ENCODE data around the gene PRKD2.

PRKD2 gene

GRCh38 chr19:46661020-46661731 lies 55.7 kb downstream of the PRKD2 start, which contains the start of gene DACT3:
Gene DACT3, minus strand, starts transcription at chr19:46661182. Its CDS starts 118 bp downstream, at chr19:46661064.
- DNase-seq (ENCODE audit: low read depth, low spot score): peak; percentile 100

DNA sequence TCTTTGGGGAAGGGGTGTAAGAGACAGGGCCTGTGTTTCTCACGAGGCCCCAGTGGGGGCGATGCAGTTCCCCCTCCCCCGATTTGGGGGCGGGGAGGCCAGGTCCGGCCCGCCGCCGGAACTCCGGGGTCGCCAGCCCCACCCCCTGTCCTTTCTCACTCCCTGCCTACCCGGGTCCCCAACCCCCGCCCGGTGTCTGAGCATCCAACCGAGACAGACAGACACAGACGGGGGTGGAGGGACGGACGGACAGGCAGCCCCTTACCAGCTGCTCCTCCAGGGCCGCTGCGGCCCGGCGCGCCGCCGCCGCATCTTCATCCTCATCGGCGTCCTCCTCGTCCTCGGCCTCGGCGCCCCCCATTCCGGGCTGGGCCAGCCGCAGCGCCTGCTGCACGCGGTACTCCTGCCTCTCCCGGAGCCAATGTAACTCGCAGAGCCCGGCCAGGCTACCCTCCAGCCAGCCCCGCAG lies 56.3 kb downstream of the PRKD2 start:
- no peak for DNase-seq (ENCODE audit: low read depth, low spot score)

DNA sequence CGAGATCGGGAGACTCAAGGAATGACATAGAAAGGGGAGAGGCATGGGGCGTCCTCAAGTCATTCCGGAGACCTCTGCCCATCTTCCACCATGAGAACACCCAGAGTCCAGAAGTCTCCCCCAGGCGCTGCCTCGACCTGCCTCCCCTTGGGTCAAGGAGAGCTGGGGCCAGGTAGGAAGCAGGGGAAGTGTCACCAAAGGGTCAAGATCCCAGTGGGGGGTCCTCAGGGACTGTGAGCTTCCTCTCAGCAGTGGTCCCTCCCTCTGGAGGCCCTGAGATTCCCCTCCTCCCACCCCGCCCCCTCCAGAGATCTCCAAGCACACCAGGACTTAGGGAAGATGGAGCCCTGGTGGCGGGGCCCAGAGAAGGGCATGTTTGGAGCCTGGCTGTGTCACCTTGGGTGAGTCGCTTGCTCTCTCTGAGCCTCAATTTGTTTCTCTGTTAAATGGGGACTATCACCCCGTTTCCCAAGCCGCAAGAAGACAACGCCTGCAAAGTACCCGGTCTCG lies 56.9 kb downstream of the PRKD2 start:
- no peak for DNase-seq (ENCODE audit: low read depth, low spot score)

- no peak for DNase-seq (ENCODE audit: low read depth, low spot score)
These were observed 57.5 kb downstream of the PRKD2 start for GRCh38 chr19:46659151-46660007.

- no peak for DNase-seq (ENCODE audit: low read depth, low spot score)
These were observed 60.4 kb downstream of the PRKD2 start for GRCh38 chr19:46656541-46656940.

GRCh38 chr19:46654621-46655152 lies 62.2 kb downstream of the PRKD2 start:
- DNase-seq (ENCODE audit: low read depth, low spot score): no peak

DNA sequence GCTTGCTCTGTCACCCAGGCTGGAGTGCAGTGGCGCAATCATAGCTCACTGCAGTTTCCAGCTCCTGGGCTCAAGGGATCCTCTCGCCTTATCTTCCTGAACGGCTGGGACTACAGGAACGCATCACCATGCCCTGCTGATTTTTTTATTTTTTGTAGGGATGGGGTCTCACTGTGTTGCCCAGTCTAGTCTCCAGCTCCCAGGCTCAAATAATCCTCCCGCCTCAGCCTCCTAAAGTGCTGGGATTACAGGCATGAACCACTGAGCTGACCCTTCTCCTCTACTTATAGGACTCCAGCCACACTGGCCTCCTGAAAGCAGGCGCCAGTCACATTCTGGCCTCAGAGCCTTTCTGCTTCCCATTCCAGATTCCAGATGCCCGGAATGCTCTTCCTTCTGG lies 66.5 kb downstream of the PRKD2 start:
- DNase-seq (ENCODE audit: low read depth, low spot score): no peak

DNA sequence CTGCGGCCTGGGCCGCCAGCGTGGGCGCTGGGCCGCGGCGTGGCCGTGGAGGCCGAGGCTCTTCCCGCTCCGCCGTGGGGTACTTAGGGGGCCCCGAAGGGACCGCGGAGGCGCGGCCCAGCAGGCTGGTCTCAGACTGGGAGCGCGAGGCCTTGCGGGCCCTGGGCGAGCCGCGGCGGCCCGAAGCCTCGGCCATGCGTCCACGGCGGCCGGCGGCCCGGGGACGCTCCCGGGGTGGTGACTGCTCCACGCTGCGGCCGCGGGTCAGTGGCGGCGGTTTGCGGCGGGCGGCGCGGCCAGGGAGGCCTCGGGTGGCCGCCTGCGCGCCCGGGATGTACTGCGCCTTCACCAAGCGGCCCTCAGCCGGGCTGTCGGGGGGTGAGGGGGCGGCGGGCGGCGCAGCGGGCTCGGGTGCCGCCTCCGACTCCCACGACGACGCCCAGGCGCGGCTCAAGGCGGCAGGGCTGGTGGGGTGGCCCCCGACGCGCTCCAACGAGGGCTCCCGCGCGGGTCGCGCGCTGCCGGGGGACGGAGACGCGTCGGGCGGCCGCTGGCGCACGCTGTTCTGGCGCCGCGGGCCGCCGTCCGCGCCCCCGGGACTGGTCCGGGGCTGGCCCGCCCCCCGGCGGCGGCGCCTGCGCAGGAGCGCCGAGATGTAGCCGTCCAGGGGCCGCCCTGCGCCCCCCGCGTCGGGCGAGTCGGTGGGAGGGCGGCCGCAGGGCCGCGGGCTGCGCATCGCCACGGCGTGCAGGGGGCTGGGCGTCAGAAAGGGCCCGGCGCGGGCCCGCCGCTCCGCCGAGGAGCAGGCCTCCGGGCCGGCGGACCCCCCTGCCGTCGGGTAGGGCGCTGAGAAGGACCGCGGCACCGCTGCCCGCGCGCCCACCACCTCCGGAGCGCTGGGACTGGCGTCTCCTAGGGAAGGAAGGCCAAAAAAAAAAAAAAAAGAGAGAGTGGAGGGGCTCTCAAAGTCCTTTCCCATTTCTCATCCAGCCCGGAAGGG lies 67.7 kb downstream of the PRKD2 start:
- DNase-seq (ENCODE audit: low read depth, low spot score): no peak

- DNase-seq (ENCODE audit: low read depth, low spot score): no peak
These were observed 68.6 kb downstream of the PRKD2 start for GRCh38 chr19:46648060-46648960.

DNA sequence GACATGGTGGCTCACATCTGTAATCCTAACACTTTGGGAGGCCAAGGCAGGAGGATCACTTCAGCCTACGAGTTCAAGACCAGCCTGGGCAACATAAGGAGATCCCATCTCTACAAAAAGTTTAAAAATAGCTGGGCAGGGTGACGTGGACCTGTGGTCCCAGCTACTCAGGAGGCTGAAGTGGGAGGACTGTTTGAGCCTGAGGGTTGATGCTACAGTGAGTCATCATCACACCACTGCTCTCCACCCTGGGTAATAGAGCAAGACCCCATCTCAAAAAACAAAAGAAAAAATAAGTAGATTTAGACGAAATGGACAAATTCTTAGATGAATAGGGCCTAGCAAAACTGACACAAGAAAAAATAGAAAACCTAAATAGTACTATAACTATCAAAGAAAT lies 70.5 kb downstream of the PRKD2 start:
- DNase-seq (ENCODE audit: low read depth, low spot score): no peak

DNA sequence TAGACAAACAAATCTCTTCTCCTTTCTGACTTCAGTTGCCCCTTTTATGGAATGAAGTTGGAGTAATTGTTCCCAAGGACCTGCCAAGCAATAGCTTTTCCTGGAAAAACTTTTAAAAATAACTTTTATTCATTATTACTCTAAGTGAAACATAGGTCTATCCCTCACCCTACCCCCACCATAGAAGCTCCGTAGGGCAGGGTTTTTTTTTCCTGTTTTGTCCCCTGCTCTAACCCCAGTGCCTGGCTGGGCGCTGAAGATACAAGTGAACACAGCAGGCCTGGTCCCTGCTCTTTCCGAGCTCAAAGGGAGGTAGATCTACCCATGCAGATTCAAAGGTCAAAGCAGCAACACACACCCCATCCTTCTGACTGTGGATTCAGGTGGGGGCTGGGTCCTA lies 72.2 kb downstream of the PRKD2 start:
- no peak for DNase-seq (ENCODE audit: low read depth, low spot score)

DNA sequence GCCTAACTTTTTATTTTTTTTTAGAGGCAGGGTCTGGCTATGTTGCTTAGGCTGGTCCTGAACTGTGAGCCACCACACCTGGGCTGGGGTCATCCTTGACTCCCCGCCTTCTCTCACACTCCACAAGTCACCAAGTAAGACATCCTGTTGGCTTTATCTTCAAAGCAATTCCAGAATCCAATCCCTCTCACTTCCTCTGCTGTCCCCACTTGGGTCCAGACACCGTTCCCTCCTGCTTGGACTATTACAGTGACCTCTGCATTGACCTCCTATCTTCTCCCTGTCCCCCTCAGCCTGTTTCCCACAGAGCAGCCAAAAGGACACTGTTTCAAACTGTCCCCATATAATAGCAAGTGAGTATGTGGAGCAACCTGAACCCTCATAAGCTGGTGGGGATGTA lies 76.3 kb downstream of the PRKD2 start:
- DNase-seq (ENCODE audit: low read depth, low spot score): no peak

- DNase-seq (ENCODE audit: low read depth, low spot score): no peak
These were observed 77.3 kb downstream of the PRKD2 start for GRCh38 chr19:46639358-46640182.

DNA sequence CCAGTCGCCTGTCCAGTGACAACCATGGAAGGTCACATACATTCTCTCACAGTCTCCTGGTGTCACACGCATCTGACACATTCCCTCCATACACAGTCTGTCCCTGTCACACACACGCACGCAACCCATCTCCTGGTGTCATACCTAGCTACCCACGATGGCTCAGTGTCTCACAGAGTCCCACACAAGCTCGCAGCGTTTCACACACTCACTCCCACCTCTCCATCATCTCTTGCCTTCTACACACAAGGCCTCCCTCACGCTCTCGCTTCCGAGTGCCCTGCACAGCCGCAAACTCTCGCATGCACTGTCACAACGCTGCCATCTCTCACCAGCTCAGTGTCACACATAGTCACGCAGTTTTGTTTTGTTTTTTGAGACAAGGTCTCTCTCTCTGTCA lies 79.7 kb downstream of the PRKD2 start:
- DNase-seq (ENCODE audit: low read depth, low spot score): no peak

- no peak for DNase-seq (ENCODE audit: low read depth, low spot score)
These were observed 80.8 kb downstream of the PRKD2 start, which contains the start of gene GNG8 for GRCh38 chr19:46635920-46636761. Gene GNG8, minus strand, starts transcription at chr19:46636202. Its CDS starts 1,520 bp downstream, at chr19:46634682.

DNA sequence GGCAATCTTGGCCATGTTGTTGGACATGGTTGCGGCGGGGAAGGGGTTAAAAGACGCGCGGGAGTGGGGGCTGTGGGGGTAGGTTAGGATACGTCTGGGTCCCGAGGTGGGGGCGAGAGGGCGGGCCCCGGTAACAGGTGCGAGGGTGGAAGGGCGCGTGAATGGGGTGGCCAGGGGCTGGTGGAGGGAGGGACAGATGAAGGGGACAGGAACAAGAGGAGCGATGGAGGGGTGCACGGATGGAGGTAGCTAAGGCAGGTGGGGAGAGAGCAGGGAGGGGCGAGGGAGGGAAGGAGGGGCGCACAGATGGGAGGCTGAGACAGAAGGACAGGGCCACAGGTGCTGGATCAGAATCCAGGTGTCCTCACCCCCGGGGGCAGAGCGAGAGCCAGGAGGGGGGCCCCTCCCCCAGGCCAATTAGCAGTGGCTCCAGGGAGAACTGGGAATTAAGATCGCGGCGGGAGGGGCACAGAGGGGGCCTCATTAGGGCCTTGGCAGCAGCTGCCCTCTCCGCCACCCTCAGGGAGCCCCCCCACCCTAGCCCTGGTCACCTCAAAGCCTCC lies 82.2 kb downstream of the PRKD2 start:
- no peak for DNase-seq (ENCODE audit: low read depth, low spot score)

GRCh38 chr19:46634045-46634655 lies 82.8 kb downstream of the PRKD2 start:
- DNase-seq (ENCODE audit: low read depth, low spot score): no peak

All from brain pericyte (primary cell).